GM19438 (cell line): ENCODE data around the gene PTRH2.
"Not testable (repeated sequence)": the region's sequence is repeated elsewhere in the genome, so short reads cannot be mapped to it uniquely, and the experiment has no call there.

Source experiments
- ATAC-seq: cut with Tn5 transposase; IDR thresholded peaks from one replicate; pipeline ENCODE4 v1.9.1; 2021; ENCODE audit warnings: low read depth; ENCODE audit not compliant: unreplicated experiment

The PTRH2 gene

GRCh38 chr17:59675231-59675630 lies 32.0 kb downstream of the PTRH2 start:
- no peak for ATAC-seq

GRCh38 chr17:59671386-59671785 lies 35.8 kb downstream of the PTRH2 start:
- no peak for ATAC-seq

GRCh38 chr17:59669944-59670343 lies 37.3 kb downstream of the PTRH2 start:
- ATAC-seq: no peak

DNA sequence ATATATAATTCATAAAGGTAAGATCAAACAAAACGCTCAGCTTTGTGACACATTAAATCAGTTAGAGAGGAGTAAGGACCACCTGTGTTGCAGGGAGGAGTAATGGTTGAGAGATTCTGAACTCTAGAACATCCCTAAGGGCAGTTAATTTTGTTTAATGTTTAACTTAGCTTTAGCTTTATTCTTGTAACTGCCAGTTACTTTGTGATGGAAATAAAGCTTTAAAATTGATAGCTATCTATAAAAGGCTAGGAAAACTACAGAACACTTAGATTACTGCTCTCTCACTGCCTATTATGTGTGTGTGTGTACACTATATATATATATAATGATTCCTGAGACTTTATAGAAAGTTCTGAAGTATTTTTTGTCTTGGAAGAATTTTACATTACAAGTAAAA lies 37.8 kb downstream of the PTRH2 start:
- no peak for ATAC-seq

DNA sequence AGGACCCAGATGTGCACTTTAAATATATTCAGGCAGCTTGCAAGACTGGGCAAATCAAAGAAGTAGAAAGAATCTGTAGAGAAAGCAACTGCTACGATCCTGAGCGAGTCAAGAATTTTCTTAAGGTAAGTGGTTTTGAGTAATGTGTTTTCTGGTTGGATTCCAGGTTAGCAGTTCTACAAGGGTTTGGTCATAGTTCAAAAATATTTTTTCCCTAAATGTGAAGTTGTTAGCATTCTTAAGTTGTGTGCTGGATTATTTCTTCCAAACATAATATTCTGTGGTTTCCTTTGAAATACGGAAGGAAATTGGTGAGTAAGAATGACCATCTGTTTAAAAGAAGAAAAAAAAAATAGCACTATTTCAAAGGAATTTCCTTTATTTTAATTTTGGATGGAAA lies 38.4 kb downstream of the PTRH2 start:
- ATAC-seq: no peak

GRCh38 chr17:59666235-59666634 lies 41.0 kb downstream of the PTRH2 start:
- ATAC-seq: no peak

DNA sequence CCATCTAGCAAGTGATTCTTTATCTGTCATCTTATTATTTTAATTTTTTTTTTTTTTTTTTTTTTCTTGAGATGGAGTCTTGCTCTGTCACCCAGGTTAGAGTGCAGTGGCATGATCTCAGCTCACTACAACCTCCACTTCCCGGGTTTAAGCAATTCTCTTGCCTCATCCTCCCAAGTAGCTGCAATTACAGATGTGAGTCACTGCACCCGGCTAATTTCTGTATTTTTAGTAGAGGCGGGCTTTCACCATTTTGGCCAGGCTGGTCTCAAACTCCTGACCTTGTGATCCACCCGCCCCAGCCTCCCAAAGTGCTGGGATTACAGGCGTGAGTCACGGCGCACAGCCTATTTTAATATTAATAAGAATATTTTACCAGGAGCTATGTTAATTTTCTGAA lies 50.6 kb downstream of the PTRH2 start:
- ATAC-seq: not testable (repeated sequence)

- no peak for ATAC-seq
Measured at GRCh38 chr17:59652119-59652518, 55.1 kb downstream of the PTRH2 start.

DNA sequence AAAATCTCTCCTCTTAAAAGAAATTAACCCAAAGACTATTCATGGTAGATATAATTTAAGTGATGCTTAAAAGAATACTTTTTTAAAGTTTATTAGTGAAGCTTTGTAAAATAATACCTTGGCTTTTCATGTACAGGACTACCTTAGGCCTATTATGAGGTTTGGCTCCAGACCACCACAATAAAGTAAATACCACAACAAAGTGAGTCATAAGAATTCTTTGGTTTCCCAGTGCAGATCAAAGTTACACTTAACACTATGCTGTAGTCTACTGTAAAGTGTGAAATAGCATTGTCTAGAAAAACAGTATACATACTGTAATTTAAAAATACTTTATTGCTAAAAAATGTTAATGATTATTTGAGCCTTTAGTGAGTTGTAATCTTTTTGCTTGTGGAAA lies 55.9 kb downstream of the PTRH2 start:
- ATAC-seq: no peak

DNA sequence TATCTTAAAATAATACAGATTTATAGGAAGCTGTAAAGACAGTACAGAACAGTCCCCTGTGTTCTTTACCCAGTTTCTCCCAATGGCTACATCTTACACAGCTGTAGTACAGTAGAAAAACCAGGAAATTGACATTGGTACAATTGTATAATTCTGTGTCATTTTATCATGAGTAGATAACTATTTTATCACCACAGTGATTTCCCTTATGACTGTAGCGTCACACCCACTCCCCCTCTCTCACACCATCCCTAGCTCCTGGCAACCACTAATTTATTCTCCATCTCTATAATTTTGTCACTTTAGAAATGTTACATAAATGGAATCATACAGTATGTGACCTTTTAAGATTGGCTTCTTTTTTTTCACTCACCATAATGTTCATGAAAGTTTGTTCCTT lies 56.6 kb downstream of the PTRH2 start:
- ATAC-seq: no peak

GRCh38 chr17:59649886-59650285 lies 57.3 kb downstream of the PTRH2 start:
- ATAC-seq: no peak
